OCI-LY1 (cell line): ENCODE data around the gene ERP29.

Experiments used
- H2AFZ ChIP-seq: fragments of 200-600 bp; sonication (generic), shearing (Covaris generic); 2 replicates; pipeline ENCODE4 v1.6.0; 2014; ENCODE audit warnings: antibody characterized with exemption, mild to moderate bottlenecking, low read length
- H3F3A ChIP-seq: fragments of 200-600 bp; sonication (generic), shearing (Covaris generic); 2 replicates; pipeline ENCODE4 v1.6.0; 2014; ENCODE audit warnings: mild to moderate bottlenecking, antibody characterized with exemption, low read length, moderate library complexity; ENCODE audit not compliant: insufficient read depth
- H3K27ac ChIP-seq: fragments of 200-600 bp; sonication (generic); 2 replicates; pipeline ENCODE4 v1.5.1; 2014; ENCODE audit warnings: low read length, mixed run types, mild to moderate bottlenecking, low read depth; ENCODE audit not compliant: poor library complexity, severe bottlenecking
- H3K27me3 ChIP-seq: fragments of 200-600 bp; sonication (generic); 2 replicates; pipeline ENCODE4 v1.6.0; 2014; ENCODE audit warnings: antibody characterized with exemption, mild to moderate bottlenecking, low read length, moderate library complexity; ENCODE audit not compliant: insufficient read depth
- H3K36me3 ChIP-seq: fragments of 200-600 bp; sonication (generic); 2 replicates; pipeline ENCODE4 v1.6.1; 2014; ENCODE audit warnings: mild to moderate bottlenecking, antibody characterized with exemption, low read length, moderate library complexity, mixed read lengths; ENCODE audit not compliant: insufficient read depth
- H3K4me1 ChIP-seq: fragments of 200-600 bp; sonication (generic); 2 replicates; pipeline ENCODE4 v1.5.1; 2014; ENCODE audit warnings: mild to moderate bottlenecking, low read length, moderate library complexity; ENCODE audit not compliant: insufficient read depth, severe bottlenecking
- H3K4me2 ChIP-seq: fragments of 200-600 bp; sonication (generic), shearing (Covaris generic); 2 replicates; pipeline ENCODE4 v1.6.1; 2014; ENCODE audit warnings: low read length
- H3K4me3 ChIP-seq: fragments of 200-600 bp; sonication (generic); 2 replicates; pipeline ENCODE4 v1.5.1; 2014; ENCODE audit warnings: low read length, low read depth, mild to moderate bottlenecking, mixed read lengths; ENCODE audit not compliant: poor library complexity, severe bottlenecking
- H3K79me2 ChIP-seq: fragments of 200-600 bp; shearing (Covaris generic); 2 replicates; pipeline ENCODE4 v1.6.1; 2016; ENCODE audit warnings: mixed run types, low read length, mixed read lengths; ENCODE audit not compliant: insufficient read depth
- H3K9ac ChIP-seq: fragments of 200-600 bp; sonication (generic), shearing (Covaris generic); 2 replicates; pipeline ENCODE4 v1.6.1; 2014; ENCODE audit warnings: mild to moderate bottlenecking, low read length, mixed read lengths
- H3K9me2 ChIP-seq: fragments of 200-600 bp; sonication (generic), shearing (Covaris generic); 2 replicates; pipeline ENCODE4 v1.6.1; 2014; ENCODE audit warnings: low read depth, mild to moderate bottlenecking, low read length, mixed read lengths
- H3K9me3 ChIP-seq: fragments of 200-600 bp; shearing (Covaris generic); 2 replicates; pipeline ENCODE4 v1.6.1; 2014; ENCODE audit warnings: low read length, mixed read lengths
- H4K20me1 ChIP-seq: fragments of 200-600 bp; sonication (generic), shearing (Covaris generic); 2 replicates; pipeline ENCODE4 v1.6.0; 2016; ENCODE audit warnings: mild to moderate bottlenecking, low read length; ENCODE audit not compliant: insufficient read depth
- EZH2 ChIP-seq: fragments of 200-600 bp; sonication (generic), shearing (Covaris generic); IDR thresholded peaks from 2 replicates; pipeline ENCODE4 v1.8.0; 2017; ENCODE audit warnings: borderline replicate concordance, mixed run types, mild to moderate bottlenecking, antibody characterized with exemption, low read length, moderate library complexity, mixed read lengths
- TF ChIP-seq, protein P1 (sequence below): fragments of 200-600 bp; sonication (generic), shearing (Covaris generic); IDR thresholded peaks from 2 replicates; pipeline ENCODE4 v1.5.1; 2017; ENCODE audit warnings: mild to moderate bottlenecking, antibody characterized with exemption, low read length, moderate library complexity, mixed read lengths

ERP29 gene

GRCh38 chr12:112020947-112021457, 7.8 kb downstream of the ERP29 start:
- no peaks in the 10 kb centered on the region for H3K27me3 ChIP-seq
- H3K9me2 ChIP-seq, result no peaks in the 10 kb centered on the region
- H3K4me1 ChIP-seq, result peaks cover 3% of the 10 kb centered on the region
- H2AFZ ChIP-seq, result no peak overlapping the region
- no peak overlapping the region for H3K4me3 ChIP-seq
- no peaks in the 10 kb centered on the region for H3F3A ChIP-seq
- no peaks in the 10 kb centered on the region for H3K9me3 ChIP-seq
- no peak overlapping the region for H3K27ac ChIP-seq
- no peak overlapping the region for H3K9ac ChIP-seq
- H3K4me2 ChIP-seq, result no peak overlapping the region
- H4K20me1 ChIP-seq, result no peaks in the 10 kb centered on the region
- H3K79me2 ChIP-seq, result peaks cover 40% of the 10 kb centered on the region
- TF ChIP-seq, protein P1, sequence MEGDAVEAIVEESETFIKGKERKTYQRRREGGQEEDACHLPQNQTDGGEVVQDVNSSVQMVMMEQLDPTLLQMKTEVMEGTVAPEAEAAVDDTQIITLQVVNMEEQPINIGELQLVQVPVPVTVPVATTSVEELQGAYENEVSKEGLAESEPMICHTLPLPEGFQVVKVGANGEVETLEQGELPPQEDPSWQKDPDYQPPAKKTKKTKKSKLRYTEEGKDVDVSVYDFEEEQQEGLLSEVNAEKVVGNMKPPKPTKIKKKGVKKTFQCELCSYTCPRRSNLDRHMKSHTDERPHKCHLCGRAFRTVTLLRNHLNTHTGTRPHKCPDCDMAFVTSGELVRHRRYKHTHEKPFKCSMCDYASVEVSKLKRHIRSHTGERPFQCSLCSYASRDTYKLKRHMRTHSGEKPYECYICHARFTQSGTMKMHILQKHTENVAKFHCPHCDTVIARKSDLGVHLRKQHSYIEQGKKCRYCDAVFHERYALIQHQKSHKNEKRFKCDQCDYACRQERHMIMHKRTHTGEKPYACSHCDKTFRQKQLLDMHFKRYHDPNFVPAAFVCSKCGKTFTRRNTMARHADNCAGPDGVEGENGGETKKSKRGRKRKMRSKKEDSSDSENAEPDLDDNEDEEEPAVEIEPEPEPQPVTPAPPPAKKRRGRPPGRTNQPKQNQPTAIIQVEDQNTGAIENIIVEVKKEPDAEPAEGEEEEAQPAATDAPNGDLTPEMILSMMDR, result no peak
- TF ChIP-seq EZH2, result no peak
- H3K36me3 ChIP-seq, result peaks cover 89% of the 10 kb centered on the region

DNA sequence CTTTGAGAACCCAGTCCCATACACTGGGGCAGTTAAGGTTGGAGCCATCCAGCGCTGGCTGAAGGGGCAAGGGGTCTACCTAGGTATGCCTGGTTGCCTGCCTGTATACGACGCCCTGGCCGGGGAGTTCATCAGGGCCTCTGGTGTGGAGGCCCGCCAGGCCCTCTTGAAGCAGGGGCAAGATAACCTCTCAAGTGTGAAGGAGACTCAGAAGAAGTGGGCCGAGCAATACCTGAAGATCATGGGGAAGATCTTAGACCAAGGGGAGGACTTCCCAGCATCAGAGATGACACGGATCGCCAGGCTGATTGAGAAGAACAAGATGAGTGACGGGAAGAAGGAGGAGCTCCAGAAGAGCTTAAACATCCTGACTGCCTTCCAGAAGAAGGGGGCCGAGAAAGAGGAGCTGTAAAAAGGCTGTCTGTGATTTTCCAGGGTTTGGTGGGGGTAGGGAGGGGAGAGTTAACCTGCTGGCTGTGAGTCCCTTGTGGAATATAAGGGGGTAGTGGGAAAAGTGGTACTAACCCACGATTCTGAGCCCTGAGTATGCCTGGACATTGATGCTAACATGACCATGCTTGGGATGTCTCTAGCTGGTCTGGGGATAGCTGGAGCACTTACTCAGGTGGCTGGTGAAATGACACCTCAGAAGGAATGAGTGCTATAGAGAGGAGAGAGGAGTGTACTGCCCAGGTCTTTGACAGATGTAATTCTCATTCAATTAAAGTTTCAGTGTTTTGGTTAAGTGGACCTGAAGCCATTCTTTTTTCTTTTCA, 9.2 kb downstream of the ERP29 start:
- Histone ChIP-seq H3K4me2 (no peak overlapping the region), H3K9ac (no peak overlapping the region), H3K4me3 (no peak overlapping the region), H4K20me1 (no peaks in the 10 kb centered on the region), H3K9me3 (no peaks in the 10 kb centered on the region), H2AFZ (no peak overlapping the region), H3K27ac (no peak overlapping the region), H3F3A (no peaks in the 10 kb centered on the region), H3K4me1 (peaks cover 10% of the 10 kb centered on the region), H3K27me3 (no peaks in the 10 kb centered on the region), H3K36me3 (peaks cover 77% of the 10 kb centered on the region), H3K79me2 (peaks cover 25% of the 10 kb centered on the region), H3K9me2 (no peaks in the 10 kb centered on the region)
- TF ChIP-seq EZH2, result no peak
- TF ChIP-seq, protein P1, result no peak

- Histone ChIP-seq H3K4me3 (no peak overlapping the region), H4K20me1 (no peaks in the 10 kb centered on the region), H3K9me2 (no peaks in the 10 kb centered on the region), H3K36me3 (peaks cover 78% of the 10 kb centered on the region), H3K79me2 (peaks cover 13% of the 10 kb centered on the region; the same call in 1 of the 2 replicates), H3K27ac (no peak overlapping the region), H3K27me3 (no peaks in the 10 kb centered on the region), H3K9me3 (no peaks in the 10 kb centered on the region), H3F3A (no peaks in the 10 kb centered on the region), H2AFZ (no peak overlapping the region), H3K4me1 (peaks cover 10% of the 10 kb centered on the region), H3K4me2 (no peak overlapping the region), H3K9ac (no peak overlapping the region)
- TF ChIP-seq, protein P1, result no peak
- TF ChIP-seq EZH2, result no peak
Observed at GRCh38 chr12:112023759-112024396, 10.7 kb downstream of the ERP29 start.
